Panc1 (cell line): Measurements from ENCODE around the gene RPS6KA3. TPM values are rescaled to one million over a fixed set of nuclear protein-coding genes. Genes with fewer than 3 reads are reported as not detected.
"Not testable (repeated sequence)": the region's sequence is repeated elsewhere in the genome, so short reads cannot be mapped to it uniquely, and the experiment has no call there.

Experiments
- ATAC-seq: fragments of 200-7000 bp; cut with Tn5 transposase; 2 replicates; pipeline ENCODE4 v1.9.1; 2020; ENCODE audit warnings: mild to moderate bottlenecking, moderate library complexity
- BruUV-seq: library from RNA; stranded (reverse); fragments of 400-500 nt; replicated peaks from 2 replicates; lab custom pipeline; 2021; lab: Mats Ljungman, UMichigan
- CTCF ChIA-PET: fragments of 300-600 bp; sonication (Branson Sonifier 250); formaldehyde crosslinking; loops from one replicate; lab custom pipeline; 2022; ENCODE audit warnings: antibody characterized with exemption; lab: Charles Lee
- POLR2A ChIA-PET: fragments of 300-600 bp; sonication (Branson Sonifier 250); formaldehyde crosslinking; loops from one replicate; lab custom pipeline; 2022; ENCODE audit warnings: antibody characterized with exemption; lab: Charles Lee
- DNase-seq: peaks from one replicate; pipeline ENCODE4 v3.0.0-alpha.2; 2010; ENCODE audit warnings: low read depth, low spot score
- H3K27ac ChIP-seq: 2 replicates; pipeline ENCODE4 v1.5.1; 2011; ENCODE audit warnings: mild to moderate bottlenecking, low read length, inconsistent platforms
- H3K27me3 ChIP-seq: fragments of 200-500 bp; sonication (Bioruptor generic); 2 replicates; pipeline ENCODE4 v1.6.0; 2014; ENCODE audit warnings: low read length, inconsistent platforms; ENCODE audit not compliant: control insufficient read depth, insufficient read depth
- H3K36me3 ChIP-seq: fragments of 200-500 bp; sonication (Bioruptor generic); 2 replicates; pipeline ENCODE4 v1.5.1; 2014; ENCODE audit warnings: inconsistent platforms, mild to moderate bottlenecking, low read length, moderate library complexity; ENCODE audit not compliant: control insufficient read depth, insufficient read depth
- H3K4me1 ChIP-seq: 2 replicates; pipeline ENCODE4 v1.5.1; 2011; ENCODE audit warnings: inconsistent platforms, mild to moderate bottlenecking, low read length, moderate library complexity; ENCODE audit not compliant: control insufficient read depth, insufficient read depth
- H3K4me3 ChIP-seq, 2 experiments: 2 replicates each; pipeline ENCODE4 v1.5.1; 2011 to 2012; ENCODE audit warnings: low read depth in 2 of 2, low read length in 2 of 2, mild to moderate bottlenecking in 2 of 2, inconsistent platforms in 1 of 2, moderate library complexity in 1 of 2
- H3K9me3 ChIP-seq: fragments of 200-500 bp; sonication (Bioruptor generic); 2 replicates; pipeline ENCODE4 v1.5.1; 2014; ENCODE audit warnings: low read depth, mild to moderate bottlenecking, inconsistent platforms, low read length, moderate library complexity; ENCODE audit not compliant: control insufficient read depth, insufficient read depth
- POLR2AphosphoS5 ChIP-seq: IDR thresholded peaks from 2 replicates; pipeline ENCODE4 v1.6.1; 2012; ENCODE audit warnings: mild to moderate bottlenecking, low read depth, low read length, moderate library complexity
- SIN3A ChIP-seq: IDR thresholded peaks from 2 replicates; pipeline ENCODE4 v1.6.1; 2012; ENCODE audit warnings: low read depth, mild to moderate bottlenecking, low read length, moderate library complexity, borderline replicate concordance; ENCODE audit not compliant: insufficient read depth
- TCF7L2 ChIP-seq: IDR thresholded peaks from 2 replicates; pipeline ENCODE4 v1.6.1; 2011; ENCODE audit warnings: mild to moderate bottlenecking, low read depth, low read length, inconsistent platforms
- in situ Hi-C: cut with HindIII; loops from 2 replicates; pipeline ENCODE4 v1.10.0; 2016; ENCODE audit warnings: low sequenced_read_pairs, low pct_unique_long_range_greater_than_20kb
- intact Hi-C: fragments of 100-400 bp; cut with micrococcal nuclease; formaldehyde crosslinking; loops from one replicate; pipeline ENCODE4 v1.10.0; 2022; ENCODE audit not compliant: unreplicated experiment
- total RNA-seq: library from RNA; stranded (reverse); gene quantifications from one replicate; pipeline ENCODE4 v1.2.1, GENCODE V29; 2021; ENCODE audit not compliant: unreplicated experiment
- TF ChIP-seq, protein P1 (sequence below): fragments of 450-650 bp; IDR thresholded peaks from 2 replicates; pipeline ENCODE4 v1.5.1; 2017; ENCODE audit warnings: mild to moderate bottlenecking
- TF ChIP-seq, protein P2 (sequence below), 2 experiments: IDR thresholded peaks; 2 replicates each; pipeline ENCODE4 v1.6.1; 2011 to 2012; ENCODE audit warnings: low read depth in 2 of 2, control low read depth in 1 of 2, low read length in 1 of 2, mild to moderate bottlenecking in 1 of 2, moderate library complexity in 1 of 2; ENCODE audit not compliant: insufficient read depth in 1 of 2

Gene RPS6KA3
- total RNA-seq, 1 experiment from 2014 or later: 40.5 TPM

DNA sequence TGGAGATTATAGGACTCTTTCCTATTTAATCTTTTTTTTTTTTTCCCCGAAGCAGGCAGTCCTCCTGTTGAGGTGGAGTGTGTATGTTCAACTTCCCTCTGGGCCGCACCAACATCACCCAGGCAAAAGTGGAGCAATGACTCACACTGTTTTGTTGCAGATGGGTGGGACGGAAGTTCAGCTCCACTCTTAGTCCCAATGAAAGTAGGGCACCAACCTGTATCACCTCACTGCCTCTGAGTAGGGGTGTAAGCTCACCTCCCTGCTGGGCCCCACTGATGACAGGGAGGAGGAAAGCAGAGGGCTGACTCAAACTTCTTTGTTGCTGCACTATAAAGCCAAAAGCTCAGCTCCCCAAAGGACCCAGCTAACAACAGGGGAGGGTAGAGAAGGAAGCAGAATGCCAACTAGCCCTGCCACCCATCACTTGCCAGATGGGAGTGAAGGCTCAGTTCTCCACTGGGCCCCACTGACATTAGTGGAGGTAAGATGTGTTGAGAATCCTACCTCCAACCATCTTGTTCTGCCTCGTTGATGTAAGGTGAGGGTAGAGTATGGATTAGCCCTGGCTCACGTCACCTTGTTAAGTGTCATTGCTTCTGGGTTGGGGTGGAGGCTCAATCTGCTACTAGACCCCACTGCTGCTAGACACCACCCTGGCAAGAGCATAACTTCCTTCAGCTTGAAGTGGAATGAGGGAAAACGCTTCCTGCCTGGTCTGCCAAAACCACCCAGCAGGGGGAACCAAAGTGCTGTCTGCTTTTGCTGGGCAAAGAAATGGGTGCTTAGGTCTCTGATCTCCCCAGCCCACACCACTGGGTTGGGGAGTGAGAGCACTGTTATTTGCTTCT lies 14.1 kb downstream of the RPS6KA3 start:
- ATAC-seq (peak; percentile 77; the same call in 1 of the 2 replicates), DNase-seq (no peak)
- Histone ChIP-seq H3K27ac (no peak overlapping the region), H3K36me3 (no peaks in the 10 kb centered on the region), H3K9me3 (no peaks in the 10 kb centered on the region), H3K4me1 (no peaks in the 10 kb centered on the region), H3K4me3 (no peak overlapping the region), H3K27me3 (no peaks in the 10 kb centered on the region)
- CTCF ChIA-PET: no interaction called here
- in situ Hi-C loops (no loop called here), intact Hi-C loops (loop anchor here (2.0 kb wide), 1 partner anchor 190 kb away; no protein-coding TSS in a partner anchor)
- TF ChIP-seq, protein P1, sequence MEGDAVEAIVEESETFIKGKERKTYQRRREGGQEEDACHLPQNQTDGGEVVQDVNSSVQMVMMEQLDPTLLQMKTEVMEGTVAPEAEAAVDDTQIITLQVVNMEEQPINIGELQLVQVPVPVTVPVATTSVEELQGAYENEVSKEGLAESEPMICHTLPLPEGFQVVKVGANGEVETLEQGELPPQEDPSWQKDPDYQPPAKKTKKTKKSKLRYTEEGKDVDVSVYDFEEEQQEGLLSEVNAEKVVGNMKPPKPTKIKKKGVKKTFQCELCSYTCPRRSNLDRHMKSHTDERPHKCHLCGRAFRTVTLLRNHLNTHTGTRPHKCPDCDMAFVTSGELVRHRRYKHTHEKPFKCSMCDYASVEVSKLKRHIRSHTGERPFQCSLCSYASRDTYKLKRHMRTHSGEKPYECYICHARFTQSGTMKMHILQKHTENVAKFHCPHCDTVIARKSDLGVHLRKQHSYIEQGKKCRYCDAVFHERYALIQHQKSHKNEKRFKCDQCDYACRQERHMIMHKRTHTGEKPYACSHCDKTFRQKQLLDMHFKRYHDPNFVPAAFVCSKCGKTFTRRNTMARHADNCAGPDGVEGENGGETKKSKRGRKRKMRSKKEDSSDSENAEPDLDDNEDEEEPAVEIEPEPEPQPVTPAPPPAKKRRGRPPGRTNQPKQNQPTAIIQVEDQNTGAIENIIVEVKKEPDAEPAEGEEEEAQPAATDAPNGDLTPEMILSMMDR: peak; percentile 70
- no peak for TF ChIP-seq TCF7L2
- BruUV-seq: no TSS peak
- POLR2A ChIA-PET: no interaction called here

DNA sequence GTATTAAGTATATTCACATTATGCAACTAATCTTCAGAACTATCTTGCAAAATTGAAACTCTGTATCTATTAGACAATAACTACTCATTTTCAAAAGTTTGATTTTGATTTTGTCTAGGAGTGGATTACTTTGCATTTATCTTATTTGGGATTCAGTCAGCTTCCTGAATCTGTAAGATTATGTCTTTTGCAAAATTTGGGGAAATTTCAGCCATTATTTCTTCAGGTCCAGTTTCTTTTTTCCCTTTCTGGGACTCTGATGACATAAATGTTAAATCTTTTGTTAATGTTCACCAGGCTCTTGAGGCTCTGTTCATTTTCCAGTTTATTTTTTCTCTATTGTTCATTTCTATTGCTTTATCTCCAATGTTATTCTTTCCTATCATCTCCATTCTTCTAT lies 15.0 kb downstream of the RPS6KA3 start:
- no peak for ATAC-seq
- Histone ChIP-seq H3K4me3 (no peak overlapping the region), H3K4me1 (no peaks in the 10 kb centered on the region), H3K9me3 (no peaks in the 10 kb centered on the region), H3K27ac (no peak overlapping the region), H3K27me3 (no peaks in the 10 kb centered on the region), H3K36me3 (no peaks in the 10 kb centered on the region)
- TF ChIP-seq TCF7L2 (no peak), SIN3A (no peak), POLR2AphosphoS5 (no peak)
- TF ChIP-seq, protein P1: no peak
- TF ChIP-seq, protein P2, sequence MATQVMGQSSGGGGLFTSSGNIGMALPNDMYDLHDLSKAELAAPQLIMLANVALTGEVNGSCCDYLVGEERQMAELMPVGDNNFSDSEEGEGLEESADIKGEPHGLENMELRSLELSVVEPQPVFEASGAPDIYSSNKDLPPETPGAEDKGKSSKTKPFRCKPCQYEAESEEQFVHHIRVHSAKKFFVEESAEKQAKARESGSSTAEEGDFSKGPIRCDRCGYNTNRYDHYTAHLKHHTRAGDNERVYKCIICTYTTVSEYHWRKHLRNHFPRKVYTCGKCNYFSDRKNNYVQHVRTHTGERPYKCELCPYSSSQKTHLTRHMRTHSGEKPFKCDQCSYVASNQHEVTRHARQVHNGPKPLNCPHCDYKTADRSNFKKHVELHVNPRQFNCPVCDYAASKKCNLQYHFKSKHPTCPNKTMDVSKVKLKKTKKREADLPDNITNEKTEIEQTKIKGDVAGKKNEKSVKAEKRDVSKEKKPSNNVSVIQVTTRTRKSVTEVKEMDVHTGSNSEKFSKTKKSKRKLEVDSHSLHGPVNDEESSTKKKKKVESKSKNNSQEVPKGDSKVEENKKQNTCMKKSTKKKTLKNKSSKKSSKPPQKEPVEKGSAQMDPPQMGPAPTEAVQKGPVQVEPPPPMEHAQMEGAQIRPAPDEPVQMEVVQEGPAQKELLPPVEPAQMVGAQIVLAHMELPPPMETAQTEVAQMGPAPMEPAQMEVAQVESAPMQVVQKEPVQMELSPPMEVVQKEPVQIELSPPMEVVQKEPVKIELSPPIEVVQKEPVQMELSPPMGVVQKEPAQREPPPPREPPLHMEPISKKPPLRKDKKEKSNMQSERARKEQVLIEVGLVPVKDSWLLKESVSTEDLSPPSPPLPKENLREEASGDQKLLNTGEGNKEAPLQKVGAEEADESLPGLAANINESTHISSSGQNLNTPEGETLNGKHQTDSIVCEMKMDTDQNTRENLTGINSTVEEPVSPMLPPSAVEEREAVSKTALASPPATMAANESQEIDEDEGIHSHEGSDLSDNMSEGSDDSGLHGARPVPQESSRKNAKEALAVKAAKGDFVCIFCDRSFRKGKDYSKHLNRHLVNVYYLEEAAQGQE (IDR thresholded peaks at IDR 0.05; ENCODE audit: insufficient read depth in 1 of 2, low read depth in 2 of 2, low read length in 1 of 2): no peak
- ChIA-PET POLR2A (no interaction called here), CTCF (no interaction called here)
- intact Hi-C loops: loop anchor here (2.0 kb wide), 1 partner anchor 191 kb away; no protein-coding TSS in a partner anchor
- in situ Hi-C loops: no loop called here
- no TSS peak for BruUV-seq
- DNase-seq: no peak

DNA sequence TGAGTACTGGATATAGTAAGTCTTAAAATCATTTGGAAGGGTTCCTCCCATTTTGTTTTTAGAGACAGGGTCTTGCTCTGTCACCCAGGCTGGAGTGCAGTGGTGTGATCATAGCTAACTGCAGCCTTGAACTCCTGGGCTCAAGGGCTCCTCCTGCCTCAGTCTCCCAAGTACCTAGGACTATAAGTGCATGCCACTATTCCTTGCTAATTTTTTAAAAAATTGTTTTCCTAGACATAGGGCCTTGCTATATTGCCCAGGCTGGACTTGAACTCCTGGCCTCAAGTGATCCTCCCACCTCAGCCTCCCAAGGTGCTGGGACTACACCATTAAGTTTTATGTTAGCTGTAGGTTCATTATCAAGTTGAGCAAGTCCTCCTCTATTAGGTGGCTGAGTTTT lies 16.6 kb downstream of the RPS6KA3 start:
- BruUV-seq, ATAC-seq, DNase-seq, H3K9me3 ChIP-seq, H3K4me3 ChIP-seq, H3K27me3 ChIP-seq, POLR2A ChIA-PET, in situ Hi-C loops, H3K27ac ChIP-seq, intact Hi-C loops, CTCF ChIA-PET, H3K4me1 ChIP-seq, H3K36me3 ChIP-seq: not testable (repeated sequence)
